ENCODE data around the gene C14orf132.

The C14orf132 gene

GRCh38 chr14:96077983-96078624 is 38.9 kb downstream of the C14orf132 start:
- Histone ChIP-seq H3K27me3 (ENCODE audit: insufficient read depth, low read length, poor library complexity) (peaks cover 15% of the 10 kb centered on the region), H3K36me3 (ENCODE audit: insufficient read depth, low read length) (no peaks in the 10 kb centered on the region), H4K20me1 (ENCODE audit: insufficient read depth, low read length) (no peaks in the 10 kb centered on the region), H3K9me3 (ENCODE audit: insufficient read depth, low read length, severe bottlenecking) (peaks cover 4% of the 10 kb centered on the region), H3K4me1 (ENCODE audit: insufficient read depth, low read length) (no peaks in the 10 kb centered on the region), H3K27ac (ENCODE audit: low read length) (no peak overlapping the region), H3K9ac (ENCODE audit: low read depth, low read length) (no peak overlapping the region), H2AFZ (ENCODE audit: low read depth, low read length) (no peak overlapping the region), H3K79me2 (ENCODE audit: insufficient read depth, low read length) (no peaks in the 10 kb centered on the region), H3K4me3 (ENCODE audit: low read depth in 1 of 2, low read length in 2 of 2) (no peak overlapping the region), H3K4me2 (ENCODE audit: insufficient read depth, low read length) (no peak overlapping the region)
- TF ChIP-seq, protein P1, sequence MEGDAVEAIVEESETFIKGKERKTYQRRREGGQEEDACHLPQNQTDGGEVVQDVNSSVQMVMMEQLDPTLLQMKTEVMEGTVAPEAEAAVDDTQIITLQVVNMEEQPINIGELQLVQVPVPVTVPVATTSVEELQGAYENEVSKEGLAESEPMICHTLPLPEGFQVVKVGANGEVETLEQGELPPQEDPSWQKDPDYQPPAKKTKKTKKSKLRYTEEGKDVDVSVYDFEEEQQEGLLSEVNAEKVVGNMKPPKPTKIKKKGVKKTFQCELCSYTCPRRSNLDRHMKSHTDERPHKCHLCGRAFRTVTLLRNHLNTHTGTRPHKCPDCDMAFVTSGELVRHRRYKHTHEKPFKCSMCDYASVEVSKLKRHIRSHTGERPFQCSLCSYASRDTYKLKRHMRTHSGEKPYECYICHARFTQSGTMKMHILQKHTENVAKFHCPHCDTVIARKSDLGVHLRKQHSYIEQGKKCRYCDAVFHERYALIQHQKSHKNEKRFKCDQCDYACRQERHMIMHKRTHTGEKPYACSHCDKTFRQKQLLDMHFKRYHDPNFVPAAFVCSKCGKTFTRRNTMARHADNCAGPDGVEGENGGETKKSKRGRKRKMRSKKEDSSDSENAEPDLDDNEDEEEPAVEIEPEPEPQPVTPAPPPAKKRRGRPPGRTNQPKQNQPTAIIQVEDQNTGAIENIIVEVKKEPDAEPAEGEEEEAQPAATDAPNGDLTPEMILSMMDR (IDR thresholded peaks at IDR 0.05; ENCODE audit: borderline replicate concordance, extremely low read depth, low read length, poor library complexity, severe bottlenecking): no peak
- no peak for TF ChIP-seq EZH2 (IDR thresholded peaks at IDR 0.05; ENCODE audit: borderline replicate concordance, low read depth, low read length, severe bottlenecking)
- ATAC-seq (ENCODE audit: insufficient read depth, low read depth): no peak
- no peak for DNase-seq

- Histone ChIP-seq H2AFZ (ENCODE audit: low read depth, low read length) (no peak overlapping the region), H3K27ac (ENCODE audit: low read length) (no peak overlapping the region), H4K20me1 (ENCODE audit: insufficient read depth, low read length) (no peaks in the 10 kb centered on the region), H3K4me3 (ENCODE audit: low read depth in 1 of 2, low read length in 2 of 2) (no peak overlapping the region), H3K27me3 (ENCODE audit: insufficient read depth, low read length, poor library complexity) (peaks cover 15% of the 10 kb centered on the region), H3K79me2 (ENCODE audit: insufficient read depth, low read length) (no peaks in the 10 kb centered on the region), H3K4me1 (ENCODE audit: insufficient read depth, low read length) (no peaks in the 10 kb centered on the region), H3K9ac (ENCODE audit: low read depth, low read length) (no peak overlapping the region), H3K9me3 (ENCODE audit: insufficient read depth, low read length, severe bottlenecking) (peaks cover 4% of the 10 kb centered on the region), H3K4me2 (ENCODE audit: insufficient read depth, low read length) (no peak overlapping the region), H3K36me3 (ENCODE audit: insufficient read depth, low read length) (no peaks in the 10 kb centered on the region)
- DNase-seq (no peak), ATAC-seq (ENCODE audit: insufficient read depth, low read depth) (no peak)
- TF ChIP-seq EZH2 (IDR thresholded peaks at IDR 0.05; ENCODE audit: borderline replicate concordance, low read depth, low read length, severe bottlenecking): no peak
- TF ChIP-seq, protein P1 (IDR thresholded peaks at IDR 0.05; ENCODE audit: borderline replicate concordance, extremely low read depth, low read length, poor library complexity, severe bottlenecking): no peak
These were observed 39.5 kb downstream of the C14orf132 start for GRCh38 chr14:96078625-96079016.

GRCh38 chr14:96079066-96079465 is 39.9 kb downstream of the C14orf132 start:
- no peak overlapping the region for H3K4me3 ChIP-seq (ENCODE audit: low read depth in 1 of 2, low read length in 2 of 2)
- H3K27me3 ChIP-seq (ENCODE audit: insufficient read depth, low read length, poor library complexity): peaks cover 12% of the 10 kb centered on the region
- H4K20me1 ChIP-seq (ENCODE audit: insufficient read depth, low read length): no peaks in the 10 kb centered on the region
- no peak for TF ChIP-seq EZH2 (IDR thresholded peaks at IDR 0.05; ENCODE audit: borderline replicate concordance, low read depth, low read length, severe bottlenecking)
- TF ChIP-seq, protein P1 (IDR thresholded peaks at IDR 0.05; ENCODE audit: borderline replicate concordance, extremely low read depth, low read length, poor library complexity, severe bottlenecking): no peak
- H3K79me2 ChIP-seq (ENCODE audit: insufficient read depth, low read length): no peaks in the 10 kb centered on the region
- H3K36me3 ChIP-seq (ENCODE audit: insufficient read depth, low read length): no peaks in the 10 kb centered on the region
- H2AFZ ChIP-seq (ENCODE audit: low read depth, low read length): no peak overlapping the region
- no peak overlapping the region for H3K4me2 ChIP-seq (ENCODE audit: insufficient read depth, low read length)
- H3K4me1 ChIP-seq (ENCODE audit: insufficient read depth, low read length): no peaks in the 10 kb centered on the region
- peaks cover 4% of the 10 kb centered on the region for H3K9me3 ChIP-seq (ENCODE audit: insufficient read depth, low read length, severe bottlenecking)
- H3K27ac ChIP-seq (ENCODE audit: low read length): no peak overlapping the region
- no peak overlapping the region for H3K9ac ChIP-seq (ENCODE audit: low read depth, low read length)
- ATAC-seq (ENCODE audit: insufficient read depth, low read depth) (no peak), DNase-seq (no peak)
